ENCODE data around the gene CALM1. TPM values are rescaled to one million over a fixed set of nuclear protein-coding genes. Genes with fewer than 3 reads are reported as not detected.

The CALM1 gene
- polyA plus RNA-seq, 1 donor from 2014 or later: 1,383 TPM

DNA sequence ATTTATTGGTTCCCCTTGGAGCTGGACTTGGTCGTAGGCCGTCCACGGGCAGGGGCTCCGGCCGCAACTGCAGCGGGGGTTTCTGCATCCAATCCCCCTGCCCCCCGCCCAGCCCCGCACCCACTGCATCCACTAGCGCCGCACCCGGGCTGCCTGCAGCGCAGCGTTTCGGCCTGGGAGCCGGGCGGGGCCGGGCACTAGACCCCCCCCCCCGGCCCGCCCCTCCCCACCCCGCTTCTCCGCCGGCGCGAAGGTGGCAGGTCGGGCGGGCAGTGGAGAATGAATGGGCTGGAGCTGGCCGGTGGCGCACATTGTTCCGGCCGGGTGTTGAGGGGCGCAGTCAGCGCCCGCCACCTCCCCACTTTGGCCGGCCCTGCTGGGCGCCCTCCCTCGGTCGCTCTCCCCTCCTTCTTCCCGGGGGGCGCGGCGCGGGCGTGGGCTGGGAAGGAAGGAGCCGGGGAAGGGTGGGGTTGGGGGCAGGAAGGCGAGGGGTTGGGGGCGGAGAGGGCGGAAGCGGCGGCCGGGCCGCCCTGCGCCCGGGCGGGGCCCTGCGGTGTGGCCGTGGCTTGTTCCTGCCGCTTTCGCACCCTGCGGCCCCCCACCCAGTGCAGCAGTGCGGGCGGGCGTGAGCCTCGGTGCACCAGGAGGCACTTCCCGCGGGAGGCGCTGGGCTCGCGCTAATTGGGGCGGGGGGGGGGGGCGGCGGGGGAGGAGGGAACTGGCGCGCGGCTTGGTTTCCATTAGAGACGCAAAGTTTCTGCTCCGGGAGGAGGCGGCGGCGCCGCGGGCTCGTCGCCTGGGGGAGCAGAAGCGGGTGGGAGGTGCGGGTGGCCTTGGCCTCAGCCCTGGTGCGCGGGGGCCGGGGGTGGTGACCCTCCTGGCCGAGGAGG, 841 bp downstream of the CALM1 start:
- no peaks in the 10 kb centered on the region for H3K27me3 Mint-ChIP-seq
- H3K36me3 Mint-ChIP-seq: peaks cover 2% of the 10 kb centered on the region
- peaks cover 0 to 2% (median 0%) of the 10 kb centered on the region in 3 donors for H3K9me3 Mint-ChIP-seq
- H3K4me1 Mint-ChIP-seq: peaks cover 30 to 36% (median 33%) of the 10 kb centered on the region in 3 donors
- H3K27ac Mint-ChIP-seq: peak overlapping the region; percentile 98 to 100 (median 98)
- H3K4me3 Mint-ChIP-seq: peak overlapping the region; percentile 94 to 99 (median 98)

- Mint-ChIP-seq H3K27ac (peak overlapping the region; percentile 98 to 99 (median 98)), H3K36me3 (peaks cover 2% of the 10 kb centered on the region), H3K27me3 (no peaks in the 10 kb centered on the region), H3K9me3 (peaks cover 0 to 2% (median 0%) of the 10 kb centered on the region in 3 donors), H3K4me1 (peaks cover 30 to 39% (median 33%) of the 10 kb centered on the region in 3 donors), H3K4me3 (peak overlapping the region; percentile 92 to 99 (median 98))
These were observed 1.5 kb downstream of the CALM1 start for GRCh38 chr14:90398315-90398839.

DNA sequence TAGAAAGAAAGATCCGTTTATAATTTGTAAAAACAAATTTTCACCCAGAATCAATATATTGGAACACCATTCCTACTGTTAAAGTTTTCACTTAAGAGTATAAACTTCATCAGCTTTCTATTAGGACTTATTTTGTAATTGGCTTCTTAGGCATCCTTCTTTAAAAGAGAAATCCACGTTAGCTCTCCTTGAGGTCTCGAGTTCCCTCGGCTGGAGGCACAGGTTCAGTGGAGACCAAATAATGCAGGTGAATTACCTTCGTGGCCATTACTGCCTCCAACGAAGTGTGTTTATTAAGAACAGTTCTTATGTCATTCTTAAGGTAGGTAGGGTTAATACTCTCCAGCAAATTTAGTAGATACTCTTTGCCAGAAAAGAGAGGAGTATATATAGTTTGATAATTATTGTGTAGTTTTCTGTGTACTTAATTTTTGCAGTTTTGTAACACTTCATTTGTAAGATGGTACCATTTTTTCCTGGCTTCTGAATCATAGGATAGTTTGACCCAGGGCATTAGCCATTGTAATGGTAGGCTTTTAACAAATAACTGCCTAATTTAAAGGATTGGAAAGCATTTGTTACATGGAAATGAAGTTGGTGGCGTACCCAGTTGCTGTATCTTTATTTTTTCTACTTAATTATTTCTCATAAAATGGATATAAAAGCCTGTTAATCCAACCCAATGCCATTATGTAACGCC, 2.2 kb downstream of the CALM1 start:
- peaks cover 30 to 39% (median 33%) of the 10 kb centered on the region in 3 donors for H3K4me1 Mint-ChIP-seq
- peak overlapping the region; percentile 92 to 99 (median 98) for H3K4me3 Mint-ChIP-seq
- H3K36me3 Mint-ChIP-seq: peaks cover 2% of the 10 kb centered on the region
- H3K27me3 Mint-ChIP-seq: no peaks in the 10 kb centered on the region
- peak overlapping the region; percentile 98 to 99 (median 98) for H3K27ac Mint-ChIP-seq
- H3K9me3 Mint-ChIP-seq: peaks cover 0 to 2% (median 0%) of the 10 kb centered on the region in 3 donors

GRCh38 chr14:90399541-90400444, 3.0 kb downstream of the CALM1 start:
- peak overlapping the region; percentile 92 to 99 (median 98) for H3K4me3 Mint-ChIP-seq
- H3K4me1 Mint-ChIP-seq: peaks cover 30 to 39% (median 33%) of the 10 kb centered on the region in 3 donors
- H3K36me3 Mint-ChIP-seq: peaks cover 2% of the 10 kb centered on the region
- H3K27me3 Mint-ChIP-seq: no peaks in the 10 kb centered on the region
- H3K9me3 Mint-ChIP-seq: peaks cover 0 to 2% (median 0%) of the 10 kb centered on the region in 3 donors
- H3K27ac Mint-ChIP-seq: peak overlapping the region; percentile 98 to 99 (median 98)

- Mint-ChIP-seq H3K27me3 (no peaks in the 10 kb centered on the region), H3K27ac (peak overlapping the region; percentile 78 to 98 (median 78)), H3K4me1 (peaks cover 29 to 38% (median 33%) of the 10 kb centered on the region in 3 donors), H3K9me3 (peaks cover 0 to 2% (median 0%) of the 10 kb centered on the region in 3 donors), H3K36me3 (peaks cover 2% of the 10 kb centered on the region), H3K4me3 (peak overlapping the region in 2 of 4 donors; percentile 6 to 46)
These were observed 4.2 kb downstream of the CALM1 start for GRCh38 chr14:90400904-90401561.

GRCh38 chr14:90402016-90402415, 5.2 kb downstream of the CALM1 start:
- peak overlapping the region in 2 of 4 donors; percentile 46 to 49 for H3K4me3 Mint-ChIP-seq
- H3K27ac Mint-ChIP-seq: peak overlapping the region; percentile 69 to 79 (median 78)
- H3K27me3 Mint-ChIP-seq: no peaks in the 10 kb centered on the region
- H3K4me1 Mint-ChIP-seq: peaks cover 26 to 37% (median 30%) of the 10 kb centered on the region in 3 donors
- H3K36me3 Mint-ChIP-seq: peaks cover 4% of the 10 kb centered on the region
- H3K9me3 Mint-ChIP-seq: peaks cover 0 to 2% (median 0%) of the 10 kb centered on the region in 3 donors

DNA sequence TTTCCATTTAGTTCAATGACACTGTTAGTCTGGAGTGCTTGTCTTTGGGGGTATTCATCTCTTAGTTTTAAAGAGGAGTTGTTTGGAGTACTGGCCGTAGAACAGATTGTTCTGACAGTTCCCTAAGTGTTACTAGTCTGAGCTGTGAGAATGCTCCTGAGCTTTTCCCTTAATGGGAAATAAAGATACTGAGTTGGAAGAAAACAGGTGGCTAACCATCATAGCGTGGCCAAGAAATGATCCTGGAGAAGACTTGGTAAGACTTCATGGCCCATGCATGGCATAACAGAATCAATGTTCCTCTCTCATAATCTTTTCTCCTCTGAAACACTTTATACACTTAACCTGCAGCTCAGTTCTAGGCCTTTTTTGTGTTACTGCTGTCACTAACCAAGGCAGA, 6.2 kb downstream of the CALM1 start:
- Mint-ChIP-seq H3K9me3 (no peaks in the 10 kb centered on the region), H3K27me3 (no peaks in the 10 kb centered on the region), H3K4me1 (peaks cover 26 to 37% (median 30%) of the 10 kb centered on the region in 3 donors), H3K27ac (no peak overlapping the region), H3K36me3 (peaks cover 4% of the 10 kb centered on the region), H3K4me3 (no peak overlapping the region)

DNA sequence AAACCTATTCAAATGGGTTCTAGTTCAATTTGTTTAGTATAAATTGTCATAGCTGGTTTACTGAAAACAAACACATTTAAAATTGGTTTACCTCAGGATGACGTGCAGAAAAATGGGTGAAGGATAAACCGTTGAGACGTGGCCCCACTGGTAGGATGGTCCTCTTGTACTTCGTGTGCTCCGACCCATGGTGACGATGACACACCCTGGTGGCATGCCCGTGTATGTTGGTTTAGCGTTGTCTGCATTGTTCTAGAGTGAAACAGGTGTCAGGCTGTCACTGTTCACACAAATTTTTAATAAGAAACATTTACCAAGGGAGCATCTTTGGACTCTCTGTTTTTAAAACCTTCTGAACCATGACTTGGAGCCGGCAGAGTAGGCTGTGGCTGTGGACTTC, 8.3 kb downstream of the CALM1 start:
- H3K4me1 Mint-ChIP-seq: peaks cover 13 to 23% (median 14%) of the 10 kb centered on the region in 3 donors
- no peaks in the 10 kb centered on the region for H3K27me3 Mint-ChIP-seq
- H3K9me3 Mint-ChIP-seq: no peaks in the 10 kb centered on the region
- H3K27ac Mint-ChIP-seq: peak overlapping the region in 1 of 3 donors; percentile 57
- H3K36me3 Mint-ChIP-seq: peaks cover 4% of the 10 kb centered on the region
- H3K4me3 Mint-ChIP-seq: no peak overlapping the region

GRCh38 chr14:90405755-90406154, 8.9 kb downstream of the CALM1 start:
- H3K27ac Mint-ChIP-seq: peak overlapping the region; percentile 25 to 59 (median 57)
- peaks cover 8 to 18% (median 13%) of the 10 kb centered on the region in 3 donors for H3K4me1 Mint-ChIP-seq
- H3K36me3 Mint-ChIP-seq: peaks cover 4% of the 10 kb centered on the region

DNA sequence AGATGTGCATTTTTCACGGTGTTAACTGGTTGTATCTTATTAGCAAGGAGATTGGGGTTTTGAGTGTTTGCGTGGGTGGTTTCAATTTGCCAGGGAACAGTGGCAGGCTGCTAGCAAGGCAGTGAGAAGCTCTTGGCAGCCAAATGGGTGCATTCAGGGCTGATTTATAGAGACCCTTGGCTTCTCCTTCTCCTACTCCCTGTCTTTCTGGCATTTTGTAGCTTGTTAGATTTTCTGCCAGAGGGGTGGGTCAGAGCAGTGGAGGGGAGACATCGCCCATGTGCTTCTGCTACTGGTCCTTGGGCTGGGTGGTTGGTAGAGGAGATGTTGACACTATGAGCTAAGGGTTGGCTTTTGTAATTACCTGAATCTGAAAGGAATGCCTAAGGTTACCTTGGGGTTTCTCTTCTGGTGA, 9.6 kb downstream of the CALM1 start:
- peaks cover 2% of the 10 kb centered on the region for H3K36me3 Mint-ChIP-seq
- no peaks in the 10 kb centered on the region for H3K27me3 Mint-ChIP-seq
- peaks cover 2 to 12% (median 9%) of the 10 kb centered on the region in 3 donors for H3K4me1 Mint-ChIP-seq
- H3K27ac Mint-ChIP-seq: peak overlapping the region; percentile 25 to 69 (median 52)
- H3K9me3 Mint-ChIP-seq: no peaks in the 10 kb centered on the region
- H3K4me3 Mint-ChIP-seq: peak overlapping the region in 1 of 4 donors; percentile 25

More at GRCh38 chr14:90405755-90406154, 8.9 kb downstream of the CALM1 start:
- Mint-ChIP-seq H3K27me3 (no peaks in the 10 kb centered on the region), H3K9me3 (no peaks in the 10 kb centered on the region), H3K4me3 (peak overlapping the region in 1 of 4 donors; percentile 25)

GRCh38 chr14:90407230-90407629, 10.4 kb downstream of the CALM1 start:
- Mint-ChIP-seq H3K27me3 (no peaks in the 10 kb centered on the region), H3K36me3 (peaks cover 2% of the 10 kb centered on the region), H3K4me3 (no peak overlapping the region), H3K27ac (no peak overlapping the region), H3K9me3 (no peaks in the 10 kb centered on the region), H3K4me1 (peaks cover 0 to 9% (median 4%) of the 10 kb centered on the region in 3 donors)

GRCh38 chr14:90408713-90409112, 11.9 kb downstream of the CALM1 start:
- Mint-ChIP-seq H3K27me3 (no peaks in the 10 kb centered on the region), H3K27ac (no peak overlapping the region), H3K9me3 (no peaks in the 10 kb centered on the region), H3K4me3 (no peak overlapping the region), H3K4me1 (peaks cover 0 to 2% (median 0%) of the 10 kb centered on the region in 3 donors), H3K36me3 (peaks cover 2% of the 10 kb centered on the region)

DNA sequence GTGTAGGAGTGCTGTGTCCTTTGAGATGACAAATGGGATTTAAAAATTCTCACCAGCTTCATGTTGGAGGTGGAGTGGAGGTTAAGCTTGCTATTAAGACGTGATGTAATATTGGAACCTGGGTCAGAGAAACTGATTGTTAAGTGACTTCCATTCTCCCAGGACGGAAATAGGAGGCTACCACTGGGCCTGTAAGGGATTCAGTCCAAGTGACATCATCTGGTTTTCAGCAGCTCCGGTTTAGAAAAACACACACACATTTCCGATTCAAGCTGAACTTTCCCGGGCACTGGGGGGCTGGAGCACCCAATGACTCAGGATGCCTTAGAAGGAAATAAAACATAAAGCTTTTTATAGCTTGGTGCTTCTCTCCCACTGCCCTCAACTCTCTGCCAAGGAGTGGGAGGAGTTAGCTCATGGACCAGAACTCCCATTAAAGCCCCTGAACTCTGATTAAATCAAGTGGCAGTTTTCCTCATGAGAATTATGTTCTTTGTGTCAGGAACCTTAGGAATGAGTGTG, 12.4 kb downstream of the CALM1 start:
- no peaks in the 10 kb centered on the region for H3K9me3 Mint-ChIP-seq

More for the DNA sequence above, 12.4 kb downstream of the CALM1 start:
- Mint-ChIP-seq H3K36me3 (peaks cover 2% of the 10 kb centered on the region), H3K4me1 (peaks cover 0 to 2% (median 0%) of the 10 kb centered on the region in 3 donors), H3K4me3 (no peak overlapping the region), H3K27me3 (no peaks in the 10 kb centered on the region), H3K27ac (no peak overlapping the region)
